Fibroblast of mammary gland (primary cell): ENCODE data around the gene C15orf40.

Source experiments
- DNase-seq: peaks from one replicate; pipeline ENCODE4 v3.0.0-alpha.2; 2010; ENCODE audit warnings: low read depth
- H3K4me3 ChIP-seq: 2 replicates; pipeline ENCODE4 v1.5.1; 2011; ENCODE audit warnings: low read depth, mild to moderate bottlenecking, low read length, moderate library complexity; ENCODE audit not compliant: control insufficient read depth
- CTCF ChIP-seq: conservative IDR thresholded peaks from 2 replicates; pipeline ENCODE4 v1.5.1; 2011; ENCODE audit warnings: low read depth, low read length, inconsistent platforms; ENCODE audit not compliant: control insufficient read depth, insufficient read depth

Gene C15orf40

GRCh38 chr15:82980981-82981380, 30.5 kb downstream of the C15orf40 start:
- no peak for DNase-seq
- no peak overlapping the region for H3K4me3 ChIP-seq
- TF ChIP-seq CTCF: no peak

GRCh38 chr15:82979726-82980125, 31.7 kb downstream of the C15orf40 start:
- no peak overlapping the region for H3K4me3 ChIP-seq
- no peak for TF ChIP-seq CTCF
- no peak for DNase-seq

- no peak overlapping the region for H3K4me3 ChIP-seq
- no peak for TF ChIP-seq CTCF
- no peak for DNase-seq
Observed at GRCh38 chr15:82978438-82978837, 33.0 kb downstream of the C15orf40 start.

GRCh38 chr15:82977076-82977475, 34.4 kb downstream of the C15orf40 start:
- no peak overlapping the region for H3K4me3 ChIP-seq
- no peak for DNase-seq
- TF ChIP-seq CTCF: no peak

- no peak overlapping the region for H3K4me3 ChIP-seq
- no peak for TF ChIP-seq CTCF
- no peak for DNase-seq
Observed at GRCh38 chr15:82972990-82973389, 38.4 kb downstream of the C15orf40 start.

- H3K4me3 ChIP-seq: no peak overlapping the region
- no peak for TF ChIP-seq CTCF
- DNase-seq: no peak
Observed at GRCh38 chr15:82971218-82971984, 40.0 kb downstream of the C15orf40 start.
